Upper lobe of right lung (tissue), 1 donor: ENCODE data around the gene LRP1B. TPM values are rescaled to one million over a fixed set of nuclear protein-coding genes. Genes with fewer than 3 reads are reported as not detected.

ENCODE experiments used
- ATAC-seq: fragments of 200-7000 bp; cut with Tn5 transposase; one replicate; pipeline ENCODE4 v1.9.1; 2020; ENCODE audit warnings: mild to moderate bottlenecking, moderate library complexity
- DNase-seq: peaks from one replicate; pipeline ENCODE4 v3.0.0-alpha.2; 2020
- H3K27ac ChIP-seq: fragments of 200-600 bp; one replicate; pipeline ENCODE4 v1.8.0; 2022
- H3K27me3 ChIP-seq: fragments of 200-600 bp; one replicate; pipeline ENCODE4 v1.8.0; 2022; ENCODE audit warnings: mild to moderate bottlenecking
- H3K36me3 ChIP-seq: fragments of 200-600 bp; one replicate; pipeline ENCODE4 v1.8.0; 2022
- H3K4me1 ChIP-seq: fragments of 200-600 bp; one replicate; pipeline ENCODE4 v1.8.0; 2022
- H3K4me3 ChIP-seq: fragments of 200-600 bp; one replicate; pipeline ENCODE4 v1.8.0; 2022; ENCODE audit warnings: mild to moderate bottlenecking
- H3K9me3 ChIP-seq: fragments of 200-600 bp; one replicate; pipeline ENCODE4 v1.8.0; 2022
- CTCF ChIP-seq: fragments of 200-600 bp; IDR thresholded peaks from one replicate; pipeline ENCODE4 v1.8.0; 2022; ENCODE audit warnings: antibody characterized with exemption
- intact Hi-C: fragments of 100-400 bp; cut with DNase I; formaldehyde crosslinking; loops from one replicate; pipeline ENCODE4 v1.11.0; 2022
- total RNA-seq: library from RNA; stranded (reverse); fragmentation: NEBNext Ultra II Directional; extraction: Animal tissue kit (Norgen Biotek cat#: 25700); gene quantifications from one replicate; pipeline ENCODE4 v1.2.1, GENCODE V29; 2021
- donor health status: DM: no; HTN: yes; CAD: no; lungs with severe emphysema.

The LRP1B gene
- total RNA-seq, 1 donor from 2014 or later: 0.12 TPM

- H3K27ac ChIP-seq: no peak overlapping the region
- TF ChIP-seq CTCF: no peak
- no peaks in the 10 kb centered on the region for H3K27me3 ChIP-seq
- ATAC-seq (no peak), DNase-seq (no peak)
- H3K9me3 ChIP-seq: no peaks in the 10 kb centered on the region
- intact Hi-C loops: no loop called here
- H3K4me3 ChIP-seq: no peak overlapping the region
- no peaks in the 10 kb centered on the region for H3K4me1 ChIP-seq
- no peaks in the 10 kb centered on the region for H3K36me3 ChIP-seq
These were observed 55.0 kb downstream of the LRP1B start for GRCh38 chr2:142075826-142076225.

GRCh38 chr2:142069251-142069888, 61.4 kb downstream of the LRP1B start:
- intact Hi-C loops: no loop called here
- H3K27me3 ChIP-seq: no peaks in the 10 kb centered on the region
- no peaks in the 10 kb centered on the region for H3K36me3 ChIP-seq
- no peak overlapping the region for H3K4me3 ChIP-seq
- TF ChIP-seq CTCF: no peak
- no peaks in the 10 kb centered on the region for H3K4me1 ChIP-seq
- no peak overlapping the region for H3K27ac ChIP-seq
- ATAC-seq (no peak), DNase-seq (no peak)
- H3K9me3 ChIP-seq: no peaks in the 10 kb centered on the region

GRCh38 chr2:142065700-142066099, 65.1 kb downstream of the LRP1B start:
- DNase-seq (no peak), ATAC-seq (no peak)
- TF ChIP-seq CTCF: no peak
- Histone ChIP-seq H3K9me3 (no peaks in the 10 kb centered on the region), H3K27ac (no peak overlapping the region), H3K4me1 (no peaks in the 10 kb centered on the region), H3K27me3 (no peaks in the 10 kb centered on the region), H3K36me3 (no peaks in the 10 kb centered on the region), H3K4me3 (no peak overlapping the region)
- intact Hi-C loops: no loop called here

- no peak overlapping the region for H3K4me3 ChIP-seq
- H3K27me3 ChIP-seq: no peaks in the 10 kb centered on the region
- ATAC-seq (no peak), DNase-seq (no peak)
- no peaks in the 10 kb centered on the region for H3K9me3 ChIP-seq
- no peaks in the 10 kb centered on the region for H3K36me3 ChIP-seq
- H3K4me1 ChIP-seq: no peaks in the 10 kb centered on the region
- no peak for TF ChIP-seq CTCF
- intact Hi-C loops: no loop called here
- H3K27ac ChIP-seq: no peak overlapping the region
These were observed 65.7 kb downstream of the LRP1B start for GRCh38 chr2:142065156-142065555.

GRCh38 chr2:142061733-142062132, 69.1 kb downstream of the LRP1B start:
- TF ChIP-seq CTCF: no peak
- H3K4me3 ChIP-seq: no peak overlapping the region
- H3K9me3 ChIP-seq: no peaks in the 10 kb centered on the region
- no peak for DNase-seq
- intact Hi-C loops: no loop called here
- H3K27ac ChIP-seq: no peak overlapping the region
- H3K4me1 ChIP-seq: no peaks in the 10 kb centered on the region
- no peaks in the 10 kb centered on the region for H3K27me3 ChIP-seq
- ATAC-seq: no peak
- no peaks in the 10 kb centered on the region for H3K36me3 ChIP-seq

- H3K4me3 ChIP-seq: no peak overlapping the region
- H3K27me3 ChIP-seq: no peaks in the 10 kb centered on the region
- no peaks in the 10 kb centered on the region for H3K36me3 ChIP-seq
- no peak for ATAC-seq
- H3K4me1 ChIP-seq: no peaks in the 10 kb centered on the region
- H3K9me3 ChIP-seq: no peaks in the 10 kb centered on the region
- no peak overlapping the region for H3K27ac ChIP-seq
- no peak for DNase-seq
- intact Hi-C loops: no loop called here
- TF ChIP-seq CTCF: no peak
These were observed 72.7 kb downstream of the LRP1B start for GRCh38 chr2:142058149-142058548.
